GM12865 (cell line): ENCODE data around the gene SOX15.
A peak's percentile ranks its signal among the peaks of the same experiment; 100 is the strongest.

ENCODE experiments used
- DNase-seq: peaks from one replicate; pipeline ENCODE4 v3.0.0; 2010; ENCODE audit warnings: low read depth
- H3K4me3 ChIP-seq: 2 replicates; pipeline ENCODE4 v1.5.1; 2011; ENCODE audit warnings: mild to moderate bottlenecking, low read depth, low read length, control low read depth
- CTCF ChIP-seq: IDR thresholded peaks from 2 replicates; pipeline ENCODE4 v1.5.1; 2011; ENCODE audit warnings: low read length, control low read depth, low read depth, inconsistent platforms; ENCODE audit not compliant: insufficient read depth; ENCODE audit errors: missing control alignments

SOX15 gene

DNA sequence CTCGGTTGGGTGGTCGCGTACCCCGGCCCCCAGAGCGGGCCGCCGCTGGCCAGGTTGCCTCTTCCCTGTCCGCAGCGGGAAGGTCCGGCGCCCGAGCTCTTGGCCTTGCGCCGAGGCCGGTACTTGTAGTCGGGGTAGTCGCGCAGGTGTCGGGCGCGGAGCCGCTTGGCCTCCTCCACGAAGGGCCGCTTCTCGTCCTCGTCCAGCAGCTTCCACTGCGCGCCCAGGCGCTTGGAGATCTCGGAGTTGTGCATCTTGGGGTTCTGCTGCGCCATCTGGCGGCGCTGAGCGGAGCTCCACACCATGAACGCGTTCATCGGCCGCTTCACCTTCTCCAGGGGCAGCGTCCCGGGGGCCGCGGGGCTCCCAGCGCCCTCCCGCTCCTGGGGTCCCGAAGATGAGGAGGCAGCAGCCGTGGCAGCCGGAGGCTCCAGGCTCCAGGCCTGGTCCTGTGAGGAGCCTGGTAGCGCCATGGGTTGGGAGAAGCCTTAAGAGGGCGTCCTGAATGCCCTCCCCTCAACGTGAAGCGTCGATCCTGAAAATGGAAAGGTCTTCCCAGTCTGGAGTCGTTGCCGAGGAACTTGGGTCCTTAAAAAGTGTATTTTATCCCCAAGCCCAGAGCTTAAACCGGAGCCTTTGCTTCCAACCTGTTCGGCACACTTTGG, 558 bp downstream of the SOX15 start:
- DNase-seq: peak; percentile 80
- no peak overlapping the region for H3K4me3 ChIP-seq
- TF ChIP-seq CTCF: peak; percentile 80

- H3K4me3 ChIP-seq: no peak overlapping the region
- no peak for TF ChIP-seq CTCF
- DNase-seq: no peak
Observed at GRCh38 chr17:7588553-7589203, 1.2 kb downstream of the SOX15 start.

DNA sequence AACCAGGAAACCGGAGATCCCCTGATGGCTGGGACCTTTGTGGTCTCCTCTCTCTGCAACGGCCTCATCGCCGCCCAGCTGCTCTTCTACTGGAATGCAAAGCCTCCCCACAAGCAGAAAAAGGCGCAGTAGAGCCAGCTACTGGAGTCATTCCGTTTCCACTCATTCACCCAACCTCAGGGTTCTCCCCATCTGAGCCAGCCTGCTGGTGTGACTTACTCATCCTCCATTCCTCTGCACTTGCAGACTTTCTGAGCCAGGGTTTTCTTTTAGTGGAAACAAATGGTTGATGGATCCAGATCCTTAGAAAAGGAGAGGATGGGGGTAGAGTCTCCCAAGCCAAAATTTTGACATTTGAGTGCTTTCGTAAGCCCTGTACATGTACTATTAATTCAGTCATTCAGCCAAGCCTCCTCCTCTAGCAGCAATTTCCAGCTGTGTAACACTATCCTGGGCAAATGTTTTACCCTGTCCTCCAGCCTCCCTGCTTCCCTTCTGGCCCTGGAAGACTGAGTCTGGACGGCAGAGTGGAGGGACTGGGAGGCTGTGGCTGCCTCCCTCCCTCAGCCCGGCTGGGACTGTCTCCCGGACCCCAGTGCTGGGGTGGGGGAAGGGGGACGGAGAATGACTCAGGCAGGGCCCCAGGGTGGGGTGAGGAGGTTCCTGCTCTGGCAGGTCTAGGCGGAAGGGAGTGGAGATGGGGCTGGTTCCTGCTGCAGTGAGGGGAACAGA, 2.3 kb downstream of the SOX15 start:
- TF ChIP-seq CTCF: no peak
- DNase-seq: no peak
- no peak overlapping the region for H3K4me3 ChIP-seq

DNA sequence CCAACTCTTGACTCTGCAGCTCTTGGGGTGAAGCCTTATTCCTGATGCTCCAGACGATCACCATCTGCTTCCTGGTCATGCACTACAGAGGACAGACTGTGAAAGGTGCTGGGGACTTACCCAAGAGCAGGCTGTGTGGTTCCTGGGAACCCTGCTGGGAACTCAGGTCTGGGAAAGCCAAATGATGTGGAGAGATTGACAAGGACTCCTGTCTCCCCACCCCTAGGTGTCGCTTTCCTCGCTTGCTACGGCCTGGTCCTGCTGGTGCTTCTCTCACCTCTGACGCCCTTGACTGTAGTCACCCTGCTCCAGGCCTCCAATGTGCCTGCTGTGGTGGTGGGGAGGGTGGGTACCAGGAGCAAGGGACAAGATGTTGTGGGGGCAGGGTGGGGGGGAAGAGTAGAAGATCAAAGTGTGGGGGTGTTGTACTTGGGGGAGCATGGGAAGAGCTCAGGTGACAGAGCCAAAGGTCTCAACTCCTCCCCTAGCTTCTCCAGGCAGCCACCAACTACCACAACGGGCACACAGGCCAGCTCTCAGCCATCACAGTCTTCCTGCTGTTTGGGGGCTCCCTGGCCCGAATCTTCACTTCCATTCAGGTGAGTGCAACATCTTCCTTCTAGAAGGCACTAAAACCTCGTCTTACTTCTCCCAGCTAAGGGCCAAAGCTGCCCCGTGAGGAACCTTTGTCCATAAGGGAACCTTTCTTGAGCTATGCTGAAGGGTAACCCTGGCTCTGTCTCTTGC, 3.0 kb downstream of the SOX15 start:
- TF ChIP-seq CTCF: peak; percentile 24
- no peak for DNase-seq

DNA sequence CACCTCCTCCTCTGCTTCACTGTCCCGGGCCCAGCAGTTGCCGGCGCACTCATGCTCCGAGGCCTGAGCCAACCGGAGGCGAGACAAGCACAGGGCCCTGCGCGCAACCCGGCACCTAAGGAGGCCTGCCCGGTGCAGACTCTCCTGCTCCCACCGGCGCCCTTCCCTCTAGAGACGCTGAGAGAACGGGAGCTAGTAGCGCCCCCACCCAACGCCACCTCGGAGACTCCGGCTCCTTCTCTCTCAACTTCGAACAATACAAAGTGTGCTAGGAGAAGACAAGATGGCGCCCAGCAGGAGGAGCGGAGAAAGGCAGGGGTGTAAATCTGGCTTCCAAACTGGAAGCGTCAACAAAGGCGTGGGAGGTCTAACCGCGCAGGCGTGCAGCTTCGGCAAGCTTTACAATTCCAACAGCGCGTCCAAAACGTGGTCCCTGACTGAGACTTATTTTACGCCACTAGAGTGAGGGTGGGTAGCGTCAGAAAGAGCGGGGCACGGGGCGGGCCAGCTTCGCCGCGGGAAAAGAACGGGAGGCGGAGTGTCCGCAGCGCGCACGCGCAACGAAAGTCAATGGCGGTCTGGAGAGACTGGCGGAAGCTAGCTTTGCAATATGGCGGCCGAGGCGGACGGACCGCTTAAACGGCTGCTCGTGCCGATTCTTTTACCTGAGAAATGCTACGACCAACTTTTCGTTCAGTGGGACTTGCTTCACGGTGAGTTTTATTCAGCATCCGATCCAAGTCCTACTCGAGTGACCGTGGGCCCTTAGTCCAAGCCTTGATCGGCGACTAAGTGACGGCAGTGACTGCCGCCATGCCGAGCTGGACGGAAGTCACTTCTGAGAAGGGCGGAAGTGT, 6.4 kb downstream of the SOX15 start, which contains the start of gene MPDU1:
TSS of gene MPDU1 (plus strand) at position 600 of the 857 bp plus-strand sequence. CDS start at position 611, 11 bp downstream.
- no peak for TF ChIP-seq CTCF
- peak; percentile 97 for DNase-seq
- peak within 1 kb of the TSS; percentile 91 for H3K4me3 ChIP-seq

More for the DNA sequence above, 3.0 kb downstream of the SOX15 start:
- no peak overlapping the region for H3K4me3 ChIP-seq
